ENCODE data around the gene ADPRM.

Gene ADPRM

GRCh38 chr17:10738521-10739258, 41.3 kb downstream of the ADPRM start:
- DNase-seq (ENCODE audit: low read depth in 4 of 4, low spot score in 1 of 4), result no peak

GRCh38 chr17:10739386-10739785, 42.0 kb downstream of the ADPRM start:
- DNase-seq (ENCODE audit: low read depth in 4 of 4, low spot score in 1 of 4), result no peak

- DNase-seq (ENCODE audit: low read depth in 4 of 4, low spot score in 1 of 4), result no peak
These were observed 44.2 kb downstream of the ADPRM start for GRCh38 chr17:10741416-10742135.

- no peak for DNase-seq (ENCODE audit: low read depth in 4 of 4, low spot score in 1 of 4)
These were observed 45.0 kb downstream of the ADPRM start for GRCh38 chr17:10742431-10742830.

GRCh38 chr17:10743316-10744009, 46.1 kb downstream of the ADPRM start:
- DNase-seq (ENCODE audit: low read depth in 4 of 4, low spot score in 1 of 4), result no peak

GRCh38 chr17:10744501-10745000, 47.2 kb downstream of the ADPRM start:
- DNase-seq (ENCODE audit: low read depth in 4 of 4, low spot score in 1 of 4), result no peak

GRCh38 chr17:10745231-10745630, 47.8 kb downstream of the ADPRM start:
- DNase-seq (ENCODE audit: low read depth in 4 of 4, low spot score in 1 of 4), result no peak

GRCh38 chr17:10748531-10749181, 51.3 kb downstream of the ADPRM start:
- DNase-seq (ENCODE audit: low read depth in 4 of 4, low spot score in 1 of 4), result no peak

- no peak for DNase-seq (ENCODE audit: low read depth in 4 of 4, low spot score in 1 of 4)
These were observed 52.8 kb downstream of the ADPRM start for GRCh38 chr17:10750210-10750609.

GRCh38 chr17:10751563-10751962, 54.2 kb downstream of the ADPRM start:
- no peak for DNase-seq (ENCODE audit: low read depth in 4 of 4, low spot score in 1 of 4)

GRCh38 chr17:10752696-10753095, 55.3 kb downstream of the ADPRM start:
- DNase-seq (ENCODE audit: low read depth in 4 of 4, low spot score in 1 of 4), result no peak

GRCh38 chr17:10754109-10754508, 56.7 kb downstream of the ADPRM start:
- DNase-seq (ENCODE audit: low read depth in 4 of 4, low spot score in 1 of 4), result no peak

GRCh38 chr17:10754861-10755591, 57.6 kb downstream of the ADPRM start:
- DNase-seq (ENCODE audit: low read depth in 4 of 4, low spot score in 1 of 4), result no peak

GRCh38 chr17:10755592-10756127, 58.3 kb downstream of the ADPRM start:
- no peak for DNase-seq (ENCODE audit: low read depth in 4 of 4, low spot score in 1 of 4)

GRCh38 chr17:10756185-10756584, 58.8 kb downstream of the ADPRM start:
- no peak for DNase-seq (ENCODE audit: low read depth in 4 of 4, low spot score in 1 of 4)

GRCh38 chr17:10756619-10757018, 59.2 kb downstream of the ADPRM start:
- DNase-seq (ENCODE audit: low read depth in 4 of 4, low spot score in 1 of 4), result no peak

- DNase-seq (ENCODE audit: low read depth in 4 of 4, low spot score in 1 of 4), result no peak
These were observed 59.7 kb downstream of the ADPRM start for GRCh38 chr17:10757067-10757466.

- no peak for DNase-seq (ENCODE audit: low read depth in 4 of 4, low spot score in 1 of 4)
These were observed 60.3 kb downstream of the ADPRM start for GRCh38 chr17:10757647-10758046.

- no peak for DNase-seq (ENCODE audit: low read depth in 4 of 4, low spot score in 1 of 4)
These were observed 60.7 kb downstream of the ADPRM start for GRCh38 chr17:10758062-10758461.

Data from stimulated activated CD4-positive, alpha-beta T cell treated with anti-CD3 and anti-CD28 coated beads, Interleukin-1b, Interleukin-23, amount 100 ng/mL, for 24 hours (primary cell).